PC-9 (cell line): ENCODE results near the gene TGFBR1. TPM values are rescaled to one million over a fixed set of nuclear protein-coding genes. Genes with fewer than 3 reads are reported as not detected.

ENCODE experiments used
- BruUV-seq: library from RNA; stranded (reverse); fragments of 400-500 nt; replicated peaks from 2 replicates; lab custom pipeline; 2021; lab: Mats Ljungman, UMichigan
- CTCF ChIA-PET: fragments of 300-600 bp; sonication (Branson Sonifier 250); formaldehyde crosslinking; loops from one replicate; lab custom pipeline; 2022; ENCODE audit warnings: antibody characterized with exemption; lab: Charles Lee
- POLR2A ChIA-PET: fragments of 300-600 bp; sonication (Branson Sonifier 250); formaldehyde crosslinking; loops from one replicate; lab custom pipeline; 2022; ENCODE audit warnings: antibody characterized with exemption; ENCODE audit not compliant: unreplicated experiment; lab: Charles Lee
- DNase-seq, 2 experiments: peaks; one replicate each; pipeline versions ENCODE4 v3.0.0 to v3.0.0-alpha.2; 2015 to 2022; ENCODE audit warnings: mixed read lengths in 1 of 2
- H2AFZ ChIP-seq: fragments of 200-600 bp; sonication (generic); 2 replicates; pipeline ENCODE4 v1.8.1; 2017; ENCODE audit warnings: antibody characterized with exemption
- H3F3A ChIP-seq: fragments of 200-600 bp; sonication (generic); 2 replicates; pipeline ENCODE4 v1.8.1; 2017; ENCODE audit warnings: antibody characterized with exemption, mild to moderate bottlenecking, low read depth; ENCODE audit not compliant: insufficient read depth
- H3K27ac ChIP-seq: fragments of 200-600 bp; sonication (generic); 2 replicates; pipeline ENCODE4 v1.6.1; 2016; ENCODE audit warnings: mixed run types
- H3K27me3 ChIP-seq: fragments of 200-600 bp; sonication (generic); 2 replicates; pipeline ENCODE4 v1.6.1; 2016; ENCODE audit warnings: low read depth, mixed run types; ENCODE audit not compliant: insufficient read depth
- H3K36me3 ChIP-seq: fragments of 200-600 bp; sonication (generic); 2 replicates; pipeline ENCODE4 v1.6.1; 2016; ENCODE audit warnings: low read depth, mixed run types
- H3K4me1 ChIP-seq: fragments of 200-600 bp; sonication (generic); replicated peaks from 2 replicates; pipeline ENCODE4 v1.6.1; 2016; ENCODE audit warnings: mixed run types; ENCODE audit not compliant: insufficient read depth
- H3K4me2 ChIP-seq: fragments of 200-600 bp; sonication (generic); 2 replicates; pipeline ENCODE4 v1.6.1; 2017; ENCODE audit warnings: mixed run types
- H3K4me3 ChIP-seq: fragments of 200-600 bp; sonication (generic); 2 replicates; pipeline ENCODE4 v1.6.1; 2016; ENCODE audit warnings: mixed run types
- H3K79me2 ChIP-seq: fragments of 200-600 bp; sonication (generic); 2 replicates; pipeline ENCODE4 v1.6.1; 2017; ENCODE audit warnings: low read depth, mixed run types
- H3K9me2 ChIP-seq: fragments of 200-600 bp; sonication (generic); 2 replicates; pipeline ENCODE4 v1.8.1; 2017; ENCODE audit warnings: mild to moderate bottlenecking; ENCODE audit not compliant: insufficient read depth
- H3K9me3 ChIP-seq: fragments of 200-600 bp; sonication (generic); 2 replicates; pipeline ENCODE4 v1.8.1; 2016; ENCODE audit warnings: low read depth; ENCODE audit not compliant: insufficient read depth
- H4K20me1 ChIP-seq: fragments of 200-600 bp; sonication (generic); 2 replicates; pipeline ENCODE4 v1.8.1; 2017; ENCODE audit not compliant: insufficient read depth
- EZH2 ChIP-seq: fragments of 200-600 bp; sonication (generic); IDR thresholded peaks from 2 replicates; pipeline ENCODE4 v1.8.0; 2017; ENCODE audit warnings: antibody characterized with exemption, low read depth
- intact Hi-C: fragments of 100-400 bp; cut with micrococcal nuclease; formaldehyde crosslinking; loops from one replicate; pipeline ENCODE4 v1.10.0; 2022; ENCODE audit not compliant: unreplicated experiment
- total RNA-seq: library from RNA; stranded (reverse); gene quantifications from 2 replicates; pipeline ENCODE4 v1.2.3, GENCODE V29; 2021
- TF ChIP-seq, protein P1 (sequence below): fragments of 200-600 bp; sonication (generic); conservative IDR thresholded peaks from 2 replicates; pipeline ENCODE4 v1.6.1; 2017; ENCODE audit warnings: mixed run types, antibody characterized with exemption, mild to moderate bottlenecking, moderate library complexity

The TGFBR1 gene
- total RNA-seq, 1 experiment from 2014 or later, result 18.3 TPM

DNA sequence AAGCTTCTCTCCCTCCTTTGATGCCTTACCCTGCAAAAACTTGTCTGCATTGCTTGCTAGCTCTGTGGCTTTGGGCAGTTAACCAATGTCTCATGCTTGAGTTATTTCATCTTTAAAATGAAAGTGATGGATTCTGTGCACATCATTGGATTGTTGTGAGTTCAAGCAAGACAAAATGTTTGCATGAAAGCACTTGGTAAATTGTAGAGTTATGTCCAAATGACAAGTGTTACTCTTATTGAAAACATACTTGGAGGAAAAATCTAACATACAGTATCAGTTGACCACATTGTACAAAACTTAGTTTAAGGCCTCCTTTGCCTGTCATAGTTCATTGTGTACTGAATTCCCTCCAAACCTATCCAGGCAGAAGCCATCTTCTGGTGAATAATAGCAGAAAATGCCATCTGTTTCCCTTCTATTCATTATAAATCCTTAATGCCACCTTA lies 30.0 kb downstream of the TGFBR1 start:
- peaks cover 7% of the 10 kb centered on the region; the same call in 1 of the 2 replicates for H3F3A ChIP-seq
- no peaks in the 10 kb centered on the region for H3K79me2 ChIP-seq

DNA sequence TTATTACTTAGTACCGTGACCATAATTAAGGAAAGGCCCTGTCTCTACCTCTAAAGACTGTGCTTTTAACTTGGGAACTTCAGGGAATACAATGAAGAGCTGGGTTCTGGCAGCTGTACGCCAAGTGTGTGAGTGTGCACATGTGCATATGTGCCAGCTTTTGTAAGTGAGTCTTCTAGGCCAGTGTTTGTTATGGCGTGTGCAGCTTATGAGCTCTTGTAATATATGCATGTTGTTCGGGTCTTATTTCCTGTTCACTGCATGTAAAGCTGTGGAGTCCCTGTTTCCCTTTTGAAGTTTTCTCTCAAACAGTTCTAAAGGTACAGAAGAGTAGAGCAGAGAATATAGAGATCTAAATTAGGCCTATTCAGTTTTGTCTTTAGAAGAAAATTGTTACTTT lies 30.5 kb downstream of the TGFBR1 start:
- Histone ChIP-seq H3K4me1 (no peaks in the 10 kb centered on the region), H3K36me3 (no peaks in the 10 kb centered on the region), H3K27ac (no peak overlapping the region), H3K9me3 (0 out of 2 replicates have a peak, but pooled peaks cover 5% of the 10 kb centered on the region), H3K79me2 (no peaks in the 10 kb centered on the region), H3F3A (peaks cover 7% of the 10 kb centered on the region; the same call in 1 of the 2 replicates), H3K4me2 (no peak overlapping the region), H3K27me3 (no peaks in the 10 kb centered on the region), H4K20me1 (no peaks in the 10 kb centered on the region), H3K9me2 (no peaks in the 10 kb centered on the region), H2AFZ (no peak overlapping the region), H3K4me3 (no peak overlapping the region)
- no peak for DNase-seq
- intact Hi-C loops, result no loop called here
- TF ChIP-seq EZH2, result no peak
- TF ChIP-seq, protein P1, sequence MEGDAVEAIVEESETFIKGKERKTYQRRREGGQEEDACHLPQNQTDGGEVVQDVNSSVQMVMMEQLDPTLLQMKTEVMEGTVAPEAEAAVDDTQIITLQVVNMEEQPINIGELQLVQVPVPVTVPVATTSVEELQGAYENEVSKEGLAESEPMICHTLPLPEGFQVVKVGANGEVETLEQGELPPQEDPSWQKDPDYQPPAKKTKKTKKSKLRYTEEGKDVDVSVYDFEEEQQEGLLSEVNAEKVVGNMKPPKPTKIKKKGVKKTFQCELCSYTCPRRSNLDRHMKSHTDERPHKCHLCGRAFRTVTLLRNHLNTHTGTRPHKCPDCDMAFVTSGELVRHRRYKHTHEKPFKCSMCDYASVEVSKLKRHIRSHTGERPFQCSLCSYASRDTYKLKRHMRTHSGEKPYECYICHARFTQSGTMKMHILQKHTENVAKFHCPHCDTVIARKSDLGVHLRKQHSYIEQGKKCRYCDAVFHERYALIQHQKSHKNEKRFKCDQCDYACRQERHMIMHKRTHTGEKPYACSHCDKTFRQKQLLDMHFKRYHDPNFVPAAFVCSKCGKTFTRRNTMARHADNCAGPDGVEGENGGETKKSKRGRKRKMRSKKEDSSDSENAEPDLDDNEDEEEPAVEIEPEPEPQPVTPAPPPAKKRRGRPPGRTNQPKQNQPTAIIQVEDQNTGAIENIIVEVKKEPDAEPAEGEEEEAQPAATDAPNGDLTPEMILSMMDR, result no peak
- POLR2A ChIA-PET, result no interaction called here
- CTCF ChIA-PET, result interaction anchor here (0.6 kb wide), 1 partner anchor 537 kb away, joined by 6 read pairs; no protein-coding TSS in a partner anchor
- no TSS peak for BruUV-seq

More for the DNA sequence above, 30.0 kb downstream of the TGFBR1 start:
- Histone ChIP-seq H2AFZ (no peak overlapping the region), H3K4me1 (no peaks in the 10 kb centered on the region), H3K4me3 (no peak overlapping the region), H3K4me2 (no peak overlapping the region), H3K9me2 (no peaks in the 10 kb centered on the region), H3K36me3 (no peaks in the 10 kb centered on the region), H3K27ac (no peak overlapping the region), H3K9me3 (0 out of 2 replicates have a peak, but pooled peaks cover 3% of the 10 kb centered on the region), H3K27me3 (no peaks in the 10 kb centered on the region), H4K20me1 (no peaks in the 10 kb centered on the region)
- ChIA-PET POLR2A (no interaction called here), CTCF (no interaction called here)
- BruUV-seq, result no TSS peak
- intact Hi-C loops, result no loop called here
- no peak for TF ChIP-seq EZH2
- TF ChIP-seq, protein P1, result no peak
- DNase-seq, result no peak

DNA sequence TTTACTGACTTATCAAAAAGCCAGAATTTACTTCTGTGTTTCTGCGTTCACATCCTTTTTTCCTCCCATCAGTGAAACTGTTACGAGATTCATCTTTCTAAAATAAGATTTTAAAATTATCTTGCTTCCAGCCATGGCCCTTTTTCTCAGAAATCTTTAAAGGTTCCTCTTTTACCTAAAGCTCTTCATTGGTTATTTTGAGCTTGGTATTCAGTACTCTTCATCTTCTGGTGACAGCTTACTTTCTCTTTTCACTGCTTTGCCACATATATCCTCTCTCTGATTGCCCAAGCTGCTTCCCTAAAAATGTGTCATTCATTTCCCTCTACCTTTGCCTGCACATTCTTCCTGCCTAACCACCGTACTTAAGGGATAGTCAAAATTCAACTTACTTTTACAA lies 32.3 kb downstream of the TGFBR1 start:
- H3K36me3 ChIP-seq, result no peaks in the 10 kb centered on the region

More for the DNA sequence above, 32.3 kb downstream of the TGFBR1 start:
- DNase-seq, result no peak
- TF ChIP-seq, protein P1, result no peak
- TF ChIP-seq EZH2, result no peak
- H3K4me2 ChIP-seq, result no peak overlapping the region
- peaks cover 7% of the 10 kb centered on the region; the same call in 1 of the 2 replicates for H3F3A ChIP-seq
- H3K79me2 ChIP-seq, result no peaks in the 10 kb centered on the region
- H3K27me3 ChIP-seq, result no peaks in the 10 kb centered on the region
- intact Hi-C loops, result no loop called here
- H4K20me1 ChIP-seq, result no peaks in the 10 kb centered on the region
- no TSS peak for BruUV-seq
- H3K4me3 ChIP-seq, result no peak overlapping the region
- POLR2A ChIA-PET, result no interaction called here
- no peak overlapping the region for H3K27ac ChIP-seq
- no peaks in the 10 kb centered on the region for H3K9me2 ChIP-seq
- H2AFZ ChIP-seq, result no peak overlapping the region
- no peaks in the 10 kb centered on the region for H3K4me1 ChIP-seq
- CTCF ChIA-PET, result no interaction called here
- 0 out of 2 replicates have a peak, but pooled peaks cover 5% of the 10 kb centered on the region for H3K9me3 ChIP-seq
